H9 (cell line): ENCODE data around the gene DDX4. TPM values are rescaled to one million over a fixed set of nuclear protein-coding genes. Genes with fewer than 3 reads are reported as not detected.

Experiments used
- DNase-seq: peaks from one replicate; pipeline ENCODE4 v3.0.0-alpha.2; 2017
- H2AFZ ChIP-seq: one replicate; pipeline ENCODE4 v1.6.1; 2013; ENCODE audit warnings: mild to moderate bottlenecking, low read length, control low read depth, moderate library complexity
- H2AK5ac ChIP-seq: 2 replicates; pipeline ENCODE4 v1.6.1; 2013; ENCODE audit warnings: low read length, control low read depth, mixed read lengths; ENCODE audit not compliant: insufficient read length
- H2BK120ac ChIP-seq: one replicate; pipeline ENCODE4 v1.6.1; 2013; ENCODE audit warnings: low read depth, mild to moderate bottlenecking, low read length, control low read depth, inconsistent platforms; ENCODE audit not compliant: poor library complexity, severe bottlenecking
- H2BK12ac ChIP-seq: 2 replicates; pipeline ENCODE4 v1.6.1; 2013; ENCODE audit warnings: low read length, control low read depth, mixed read lengths, low read depth; ENCODE audit not compliant: insufficient read length
- H2BK15ac ChIP-seq: 2 replicates; pipeline ENCODE4 v1.6.1; 2013; ENCODE audit warnings: low read depth, low read length, control low read depth
- H2BK20ac ChIP-seq: one replicate; pipeline ENCODE4 v1.6.1; 2013; ENCODE audit warnings: low read depth, mild to moderate bottlenecking, low read length, control low read depth, inconsistent platforms; ENCODE audit not compliant: poor library complexity, severe bottlenecking
- H2BK5ac ChIP-seq: 2 replicates; pipeline ENCODE4 v1.6.1; 2013; ENCODE audit warnings: low read length, control low read depth, mixed read lengths; ENCODE audit not compliant: insufficient read length
- H3K14ac ChIP-seq: 2 replicates; pipeline ENCODE4 v1.6.1; 2013; ENCODE audit warnings: low read length, control low read depth; ENCODE audit not compliant: insufficient read depth
- H3K18ac ChIP-seq: 2 replicates; pipeline ENCODE4 v1.6.1; 2013; ENCODE audit warnings: low read depth, mild to moderate bottlenecking, mixed read lengths, low read length, control low read depth; ENCODE audit not compliant: insufficient read length
- H3K23ac ChIP-seq: 2 replicates; pipeline ENCODE4 v1.6.1; 2013; ENCODE audit warnings: low read length, control low read depth, mixed read lengths, low read depth; ENCODE audit not compliant: insufficient read length
- H3K23me2 ChIP-seq: 2 replicates; pipeline ENCODE4 v1.6.1; 2013; ENCODE audit warnings: low read depth, mild to moderate bottlenecking, mixed read lengths, low read length, control low read depth; ENCODE audit not compliant: insufficient read length, poor library complexity, severe bottlenecking
- H3K27ac ChIP-seq: 2 replicates; pipeline ENCODE4 v1.5.1; 2013; ENCODE audit warnings: low read length, control low read depth, mixed read lengths, low read depth; ENCODE audit not compliant: insufficient read length
- H3K27me3 ChIP-seq: 2 replicates; pipeline ENCODE4 v1.6.1; 2013; ENCODE audit warnings: low read length, control low read depth, inconsistent platforms; ENCODE audit not compliant: insufficient read depth
- H3K4ac ChIP-seq: 2 replicates; pipeline ENCODE4 v1.6.1; 2013; ENCODE audit warnings: low read depth, mild to moderate bottlenecking, control low read depth, inconsistent platforms, low read length, moderate library complexity
- H3K4me1 ChIP-seq: 2 replicates; pipeline ENCODE4 v1.6.1; 2013; ENCODE audit warnings: low read length, control low read depth, inconsistent platforms; ENCODE audit not compliant: insufficient read depth
- H3K4me2 ChIP-seq: 2 replicates; pipeline ENCODE4 v1.6.1; 2013; ENCODE audit warnings: low read length, control low read depth, mixed read lengths; ENCODE audit not compliant: insufficient read length, insufficient read depth
- H3K56ac ChIP-seq: 2 replicates; pipeline ENCODE4 v1.6.1; 2013; ENCODE audit warnings: low read depth, mild to moderate bottlenecking, mixed read lengths, low read length, control low read depth; ENCODE audit not compliant: insufficient read length
- H3K79me1 ChIP-seq: 2 replicates; pipeline ENCODE4 v1.6.1; 2013; ENCODE audit warnings: low read depth, mild to moderate bottlenecking, moderate library complexity, low read length, control low read depth, inconsistent platforms; ENCODE audit not compliant: insufficient read depth, poor library complexity, severe bottlenecking
- H3K79me2 ChIP-seq: 2 replicates; pipeline ENCODE4 v1.6.1; 2013; ENCODE audit warnings: low read length, control low read depth, inconsistent platforms; ENCODE audit not compliant: insufficient read depth
- H3K9ac ChIP-seq: 2 replicates; pipeline ENCODE4 v1.6.1; 2013; ENCODE audit warnings: low read length, control low read depth, mixed read lengths; ENCODE audit not compliant: insufficient read length; ENCODE audit errors: extremely low read depth
- H3K9me3 ChIP-seq: one replicate; pipeline ENCODE4 v1.6.1; 2013; ENCODE audit warnings: low read depth, low read length, inconsistent platforms; ENCODE audit not compliant: control insufficient read depth
- H3T11ph ChIP-seq: one replicate; pipeline ENCODE4 v1.6.1; 2013; ENCODE audit warnings: mild to moderate bottlenecking, low read length, control low read depth, inconsistent platforms
- H4K20me1 ChIP-seq: one replicate; pipeline ENCODE4 v1.6.1; 2013; ENCODE audit not compliant: control insufficient read depth, insufficient read length, insufficient read depth
- H4K5ac ChIP-seq: 2 replicates; pipeline ENCODE4 v1.6.1; 2013; ENCODE audit warnings: low read depth, mild to moderate bottlenecking, mixed read lengths, low read length, control low read depth; ENCODE audit not compliant: insufficient read length
- H4K8ac ChIP-seq: replicated peaks from 2 replicates; pipeline ENCODE4 v1.6.1; 2013; ENCODE audit warnings: low read length, control low read depth, mixed read lengths, low read depth; ENCODE audit not compliant: insufficient read length
- H4K91ac ChIP-seq: 2 replicates; pipeline ENCODE4 v1.6.1; 2013; ENCODE audit warnings: low read depth, mild to moderate bottlenecking, moderate library complexity, mixed read lengths, low read length, control low read depth; ENCODE audit not compliant: insufficient read length
- H3K27ac Mint-ChIP-seq, 3 experiments: 2 replicates in 2 of 3; 3 replicates in 1 of 3; pipeline ENCODE4 v1.8.0; 2020 to 2021; ENCODE audit warnings: mixed read lengths in 3 of 3, mild to moderate bottlenecking in 1 of 3, moderate library complexity in 1 of 3
- H3K27me3 Mint-ChIP-seq: 2 replicates; pipeline ENCODE4 v1.8.0; 2021; ENCODE audit warnings: low read depth, mild to moderate bottlenecking, moderate library complexity, mixed read lengths
- H3K36me3 Mint-ChIP-seq, 3 experiments: 2 replicates in 2 of 3; 3 replicates in 1 of 3; pipeline ENCODE4 v1.8.0; 2020 to 2021; ENCODE audit warnings: low read depth in 3 of 3, mixed read lengths in 3 of 3; ENCODE audit not compliant: insufficient read depth in 1 of 3
- H3K4me1 Mint-ChIP-seq, 2 experiments: 2 replicates each; pipeline ENCODE4 v1.8.0; 2020; ENCODE audit warnings: mixed read lengths in 2 of 2
- H3K4me3 Mint-ChIP-seq, 2 experiments: 2 replicates in 1 of 2; 3 replicates in 1 of 2; pipeline ENCODE4 v1.8.0; 2020 to 2021; ENCODE audit warnings: mild to moderate bottlenecking in 2 of 2, mixed read lengths in 2 of 2, moderate library complexity in 1 of 2
- H3K9me3 Mint-ChIP-seq, 2 experiments: 2 replicates in 1 of 2; 3 replicates in 1 of 2; pipeline ENCODE4 v1.8.0; 2020; ENCODE audit warnings: mild to moderate bottlenecking in 2 of 2, mixed read lengths in 2 of 2, moderate library complexity in 1 of 2
- CTCF ChIP-seq: fragments of 200-600 bp; sonication (generic); conservative IDR thresholded peaks from 3 replicates; pipeline ENCODE4 v1.8.0; 2021; ENCODE audit warnings: antibody characterized with exemption, mild to moderate bottlenecking
- WGBS: extraction: QIAGEN DNeasy Blood & Tissue Kit; methylation state at CpG from one replicate; pipeline ENCODE4 v1.1.7; 2013; ENCODE audit warnings: missing lambda C conversion rate, low lambda C conversion rate, mixed read lengths; ENCODE audit not compliant: insufficient read length; ENCODE audit errors: extremely low coverage; 5-methylcytosine and 5-hydroxymethylcytosine counted together
- total RNA-seq: library from RNA; stranded (reverse); gene quantifications from 2 replicates; pipeline ENCODE4 v1.2.1, GENCODE V29; 2021

Gene DDX4
- total RNA-seq, 1 experiment from 2014 or later: not detected

GRCh38 chr5:55768279-55768678, 30.4 kb downstream of the DDX4 start:
- no peaks in the 10 kb centered on the region for H3K27me3 Mint-ChIP-seq
- WGBS: no CpG with 5 or more reads among the region's 2 CpGs
- H3K14ac ChIP-seq: no peak overlapping the region

More at GRCh38 chr5:55768279-55768678, 30.4 kb downstream of the DDX4 start:
- no peak overlapping the region for H2BK5ac ChIP-seq
- no peak overlapping the region for H3K56ac ChIP-seq
- H3K27ac ChIP-seq: no peak overlapping the region
- H3K4me1 ChIP-seq: no peaks in the 10 kb centered on the region; the same call in 1 of the 2 replicates
- peaks cover 0 to 3% (median 0%) of the 10 kb centered on the region in 3 experiments; a peak in 1 of 7 replicates for H3K36me3 Mint-ChIP-seq
- no peak overlapping the region for H2BK20ac ChIP-seq
- H3K79me1 ChIP-seq: no peaks in the 10 kb centered on the region
- no peaks in the 10 kb centered on the region for H3K79me2 ChIP-seq
- no peak overlapping the region for H3K4ac ChIP-seq
- no peak overlapping the region for H4K91ac ChIP-seq
- no peak overlapping the region for H3K27ac Mint-ChIP-seq
- no peaks in the 10 kb centered on the region for H4K20me1 ChIP-seq
- no peaks in the 10 kb centered on the region for H3K27me3 ChIP-seq
- H2BK12ac ChIP-seq: no peak overlapping the region
- no peak overlapping the region for H4K5ac ChIP-seq
- H3K4me2 ChIP-seq: no peak overlapping the region
- no peaks in the 10 kb centered on the region for H3K9me3 ChIP-seq
- no peak overlapping the region for H2AK5ac ChIP-seq
- H3K4me3 Mint-ChIP-seq: no peak overlapping the region
- no peak overlapping the region for H4K8ac ChIP-seq
- no peak overlapping the region for H3K23ac ChIP-seq
- no peak overlapping the region for H3T11ph ChIP-seq
- no peak overlapping the region for H3K18ac ChIP-seq
- no peak overlapping the region for H3K9ac ChIP-seq
- H3K23me2 ChIP-seq: no peaks in the 10 kb centered on the region
- no peak for DNase-seq
- H2BK15ac ChIP-seq: no peak overlapping the region
- no peaks in the 10 kb centered on the region; a peak in 3 of 5 replicates for H3K9me3 Mint-ChIP-seq
- H3K4me1 Mint-ChIP-seq: peaks cover 27 to 28% of the 10 kb centered on the region in 2 experiments
- no peak overlapping the region for H2BK120ac ChIP-seq
- no peak overlapping the region for H2AFZ ChIP-seq
- no peak for TF ChIP-seq CTCF
